GM12891 (cell line): ENCODE results near the gene ZNF385D.

Experiments
- POLR2A ChIP-seq: IDR thresholded peaks from 2 replicates; pipeline ENCODE4 v1.6.1; 2011; ENCODE audit warnings: low read depth, low read length, control low read depth
- POLR2AphosphoS5 ChIP-seq: IDR thresholded peaks from 2 replicates; pipeline ENCODE4 v1.6.1; 2011; ENCODE audit warnings: low read depth, low read length, control low read depth
- SPI1 ChIP-seq: IDR thresholded peaks from 2 replicates; pipeline ENCODE4 v1.6.1; 2011; ENCODE audit warnings: low read depth, low read length, control low read depth
- TAF1 ChIP-seq: IDR thresholded peaks from 2 replicates; pipeline ENCODE4 v1.6.1; 2011; ENCODE audit warnings: low read depth, low read length, control low read depth

- no peak for TF ChIP-seq POLR2A
- TF ChIP-seq SPI1: no peak
- TF ChIP-seq POLR2AphosphoS5: no peak
- TF ChIP-seq TAF1: no peak
Measured at GRCh38 chr3:21705769-21706168, 45.2 kb downstream of the ZNF385D start.
